Rectal smooth muscle tissue (tissue), 1 donor: ENCODE data around the gene CCDC86.
"Not testable (repeated sequence)": the region's sequence is repeated elsewhere in the genome, so short reads cannot be mapped to it uniquely, and the experiment has no call there.

Source experiments
- H3K27ac ChIP-seq: one replicate; pipeline ENCODE4 v1.7.0; 2013; ENCODE audit warnings: low read depth, low read length, inconsistent platforms
- H3K27me3 ChIP-seq: one replicate; pipeline ENCODE4 v1.7.0; 2013; ENCODE audit warnings: low read length; ENCODE audit not compliant: control insufficient read depth, insufficient read depth
- H3K36me3 ChIP-seq: one replicate; pipeline ENCODE4 v1.7.0; 2013; ENCODE audit warnings: low read length; ENCODE audit not compliant: control insufficient read depth, insufficient read depth
- H3K4me1 ChIP-seq: one replicate; pipeline ENCODE4 v1.7.0; 2013; ENCODE audit warnings: low read length; ENCODE audit not compliant: control insufficient read depth, insufficient read depth
- H3K4me3 ChIP-seq: one replicate; pipeline ENCODE4 v1.7.0; 2013; ENCODE audit warnings: low read length
- H3K9ac ChIP-seq: one replicate; pipeline ENCODE4 v1.7.0; 2013; ENCODE audit warnings: low read length

Gene CCDC86

DNA sequence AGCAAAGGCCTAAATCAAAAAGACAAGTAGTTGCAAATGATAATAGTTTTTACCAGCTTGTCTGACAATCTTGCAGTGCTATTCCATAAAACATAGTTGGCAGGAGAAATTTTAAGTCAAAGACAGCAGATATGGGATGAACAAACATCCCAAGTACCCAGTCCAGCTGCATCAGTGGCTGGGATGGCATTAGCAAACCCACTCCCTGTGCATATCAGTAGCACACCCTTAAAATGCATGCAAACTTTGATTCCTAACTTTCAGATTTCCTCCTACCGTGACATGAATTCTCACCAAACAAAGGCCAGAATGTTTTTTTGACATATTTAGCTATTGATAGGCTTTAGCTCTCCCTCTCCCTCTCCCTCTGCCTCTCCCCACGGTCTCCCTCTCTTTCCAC, 27.8 kb upstream of the CCDC86 start:
- H3K4me1 ChIP-seq: no peaks in the 10 kb centered on the region
- no peaks in the 10 kb centered on the region for H3K36me3 ChIP-seq
- no peak overlapping the region for H3K9ac ChIP-seq
- H3K4me3 ChIP-seq: no peak overlapping the region
- no peaks in the 10 kb centered on the region for H3K27me3 ChIP-seq
- H3K27ac ChIP-seq: no peak overlapping the region

DNA sequence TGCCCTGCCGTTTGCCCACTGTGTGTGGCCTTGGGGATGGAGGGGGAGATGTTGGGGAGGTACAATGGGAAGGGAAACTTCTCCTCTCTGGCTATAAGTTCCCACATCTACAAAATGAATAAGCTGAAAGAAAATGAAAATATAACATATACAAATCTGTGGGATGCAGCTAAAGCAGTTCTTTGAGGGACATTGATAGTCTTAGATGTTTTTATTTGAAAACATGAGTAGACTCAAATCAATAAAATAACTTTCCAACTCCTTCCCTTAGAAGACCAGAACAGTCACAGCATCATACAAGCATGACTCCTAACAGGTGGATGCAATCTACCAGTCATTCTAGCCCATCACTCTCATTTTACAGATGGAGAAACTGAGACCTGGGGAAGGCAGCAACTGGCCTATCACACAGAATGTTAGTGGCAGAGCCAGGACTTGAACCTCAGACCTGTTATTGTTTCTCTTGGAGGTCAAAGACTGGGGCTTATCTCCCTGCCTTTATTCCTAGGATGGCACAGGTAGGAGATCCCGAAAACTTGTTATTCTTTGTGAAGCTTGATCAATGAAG, 25.2 kb upstream of the CCDC86 start:
- Histone ChIP-seq H3K4me3 (no peak overlapping the region), H3K4me1 (no peaks in the 10 kb centered on the region), H3K27me3 (no peaks in the 10 kb centered on the region), H3K27ac (no peak overlapping the region), H3K9ac (no peak overlapping the region), H3K36me3 (no peaks in the 10 kb centered on the region)

DNA sequence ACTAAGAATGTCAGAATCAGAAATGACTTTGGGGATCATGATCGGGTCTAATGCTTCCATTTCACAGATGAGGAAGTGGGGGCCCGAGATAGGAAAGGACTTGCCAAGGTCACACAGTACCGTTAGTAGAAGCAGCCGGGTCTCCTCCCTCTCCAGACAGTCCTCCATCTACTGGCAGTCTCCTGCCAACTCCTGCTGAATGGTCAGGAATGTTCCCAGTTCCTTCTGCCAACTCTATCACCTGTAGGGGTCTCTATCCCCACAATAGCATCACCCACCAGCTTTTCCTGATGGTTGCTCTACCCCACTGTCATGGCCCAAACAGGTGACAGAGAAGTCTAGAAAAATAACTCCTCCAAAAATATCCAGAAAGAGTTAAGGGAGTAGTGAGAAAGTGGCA, 23.9 kb upstream of the CCDC86 start:
- Histone ChIP-seq H3K4me1 (no peaks in the 10 kb centered on the region), H3K36me3 (no peaks in the 10 kb centered on the region), H3K4me3 (no peak overlapping the region), H3K27ac (no peak overlapping the region), H3K9ac (no peak overlapping the region), H3K27me3 (no peaks in the 10 kb centered on the region)

DNA sequence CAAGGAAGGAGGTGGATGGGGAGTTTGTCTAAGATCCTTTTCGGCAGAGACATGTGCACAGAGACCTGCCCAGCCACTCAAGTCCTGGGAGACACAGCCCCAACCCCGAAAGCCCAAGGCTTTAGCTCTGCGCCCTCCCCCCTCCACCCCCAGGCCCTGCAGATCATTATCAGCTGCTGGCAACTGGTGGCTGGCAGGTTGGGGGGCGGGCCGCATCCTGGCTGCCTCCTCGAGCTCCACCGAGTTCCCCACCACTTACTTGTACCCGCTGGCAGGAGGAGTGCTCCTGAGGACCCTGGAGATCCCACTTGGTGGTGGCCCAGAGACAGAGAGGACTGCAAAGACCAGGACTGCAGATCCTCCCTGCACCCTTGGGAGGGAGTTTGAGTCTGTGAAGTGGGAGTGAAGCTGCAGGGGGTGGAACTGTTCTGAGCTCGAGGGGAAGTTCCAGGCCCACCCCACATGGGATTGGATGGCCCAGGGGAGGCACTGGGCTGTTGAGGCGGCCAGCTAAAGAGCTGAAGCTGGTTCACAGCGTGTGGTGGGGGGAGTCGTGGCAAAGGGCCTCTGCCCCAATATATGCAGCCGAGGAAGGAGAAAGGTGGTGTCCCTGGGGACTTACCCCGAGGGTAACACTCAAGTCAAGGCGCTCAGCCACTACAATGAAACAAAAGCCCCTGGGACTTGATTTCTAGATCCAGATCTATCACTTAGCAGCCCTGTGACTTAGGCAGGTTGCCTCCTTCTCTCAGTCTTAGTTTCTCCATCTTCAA, 19.9 kb upstream of the CCDC86 start:
- H3K36me3 ChIP-seq: no peaks in the 10 kb centered on the region
- no peak overlapping the region for H3K4me3 ChIP-seq
- H3K27ac ChIP-seq: no peak overlapping the region
- no peaks in the 10 kb centered on the region for H3K4me1 ChIP-seq
- no peaks in the 10 kb centered on the region for H3K27me3 ChIP-seq
- no peak overlapping the region for H3K9ac ChIP-seq

DNA sequence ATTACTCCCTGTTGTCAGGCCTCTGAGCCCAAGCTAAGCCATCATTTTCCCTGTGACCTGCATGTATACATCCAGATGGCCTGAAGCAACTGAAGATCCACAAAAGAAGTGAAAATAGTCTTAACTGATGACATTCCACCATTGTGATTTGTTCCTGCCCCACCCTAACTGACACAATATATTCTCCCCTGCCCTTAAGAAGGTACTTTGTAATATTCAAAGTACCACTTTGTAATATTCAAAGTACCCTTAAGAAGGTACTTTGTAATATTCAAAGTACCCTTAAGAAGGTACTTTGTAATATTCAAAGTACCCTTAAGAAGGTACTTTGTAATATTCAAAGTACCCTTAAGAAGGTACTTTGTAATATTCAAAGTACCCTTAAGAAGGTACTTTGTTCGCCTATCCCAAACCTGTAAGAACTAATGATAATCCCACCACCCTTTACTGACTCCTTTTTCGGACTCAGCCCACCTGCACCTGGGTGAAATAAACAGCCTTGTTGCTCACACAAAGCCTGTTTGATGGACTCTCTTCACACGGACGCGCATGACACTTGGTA, 18.1 kb upstream of the CCDC86 start:
- not testable (repeated sequence) for H3K36me3 ChIP-seq, H3K4me3 ChIP-seq, H3K27ac ChIP-seq, H3K4me1 ChIP-seq, H3K9ac ChIP-seq, H3K27me3 ChIP-seq

DNA sequence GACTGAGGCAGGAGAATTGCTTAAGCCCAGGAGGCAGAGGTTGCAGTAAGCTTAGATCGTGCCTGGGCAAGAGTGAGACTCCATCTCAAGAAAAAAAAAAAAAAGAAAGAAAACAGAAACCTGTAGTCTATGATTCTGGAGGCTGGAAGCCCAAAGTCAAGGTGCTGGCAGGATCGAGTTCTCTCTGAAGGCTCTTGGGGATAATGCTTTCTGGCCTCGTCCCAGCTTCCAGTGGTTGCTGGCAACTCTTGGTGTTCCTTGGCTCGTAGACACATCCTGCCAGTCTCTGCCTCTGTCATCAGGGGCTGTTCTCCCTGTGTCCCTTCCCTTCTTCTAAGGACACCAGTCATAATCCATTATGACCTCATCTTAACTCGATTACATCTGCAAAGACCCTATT, 16.8 kb upstream of the CCDC86 start:
- Histone ChIP-seq H3K4me1 (no peaks in the 10 kb centered on the region), H3K4me3 (no peak overlapping the region), H3K27me3 (no peaks in the 10 kb centered on the region), H3K36me3 (no peaks in the 10 kb centered on the region), H3K27ac (no peak overlapping the region), H3K9ac (no peak overlapping the region)

DNA sequence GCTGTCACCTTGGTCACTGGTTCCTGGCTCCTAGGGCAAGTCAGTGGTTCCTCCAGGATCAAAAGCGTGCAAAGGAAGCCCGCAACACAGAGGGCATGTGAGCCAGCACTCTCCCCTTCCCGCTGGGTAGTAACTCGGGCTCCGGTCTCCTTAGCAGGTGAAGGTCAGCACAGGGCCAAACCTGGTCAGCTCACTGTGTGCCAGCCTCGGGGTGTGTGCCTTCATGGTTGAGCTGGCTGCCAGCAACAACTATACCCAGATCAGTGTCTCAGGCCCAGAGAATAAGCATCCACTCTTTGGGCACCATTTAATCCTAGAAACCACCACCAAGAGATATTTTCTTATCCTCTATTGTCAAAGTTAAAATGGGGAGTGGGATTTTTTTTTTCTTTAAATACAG, 16.1 kb upstream of the CCDC86 start:
- no peaks in the 10 kb centered on the region for H3K4me1 ChIP-seq
- no peaks in the 10 kb centered on the region for H3K27me3 ChIP-seq
- H3K36me3 ChIP-seq: no peaks in the 10 kb centered on the region
- no peak overlapping the region for H3K9ac ChIP-seq
- no peak overlapping the region for H3K4me3 ChIP-seq
- H3K27ac ChIP-seq: no peak overlapping the region

DNA sequence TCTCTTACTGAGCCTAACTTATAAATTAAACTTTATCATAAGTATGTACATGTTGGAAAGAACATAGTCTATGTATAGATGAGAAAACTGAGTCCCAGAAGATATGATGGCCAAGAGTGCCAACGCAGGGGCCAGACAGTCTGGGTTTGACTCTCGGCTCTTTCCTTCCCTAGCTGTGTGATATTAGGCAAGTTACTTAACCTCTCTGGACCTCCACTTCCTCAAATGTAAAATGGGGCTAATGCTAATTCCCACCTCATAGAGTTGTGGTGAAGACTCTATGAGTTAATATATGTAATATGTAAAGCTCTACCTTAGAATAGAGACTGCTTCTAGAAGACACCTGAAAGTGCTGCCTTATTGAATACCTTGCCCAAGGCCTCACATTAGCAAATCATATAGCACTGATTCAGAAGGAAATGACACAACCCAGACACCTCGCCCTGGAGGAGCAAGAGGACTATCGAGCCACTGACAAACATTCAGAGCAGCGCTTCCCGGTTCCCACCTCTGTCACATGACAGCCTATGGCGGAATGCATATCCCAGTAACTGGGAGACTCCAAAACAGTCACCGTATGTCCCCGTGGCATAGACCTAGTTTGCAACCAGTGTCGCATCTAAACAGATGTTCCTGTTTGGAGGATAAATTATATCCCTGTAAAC, 11.3 kb upstream of the CCDC86 start:
- H3K27ac ChIP-seq: no peak overlapping the region
- no peaks in the 10 kb centered on the region for H3K4me1 ChIP-seq
- no peaks in the 10 kb centered on the region for H3K27me3 ChIP-seq
- H3K9ac ChIP-seq: no peak overlapping the region
- H3K4me3 ChIP-seq: no peak overlapping the region
- H3K36me3 ChIP-seq: no peaks in the 10 kb centered on the region

DNA sequence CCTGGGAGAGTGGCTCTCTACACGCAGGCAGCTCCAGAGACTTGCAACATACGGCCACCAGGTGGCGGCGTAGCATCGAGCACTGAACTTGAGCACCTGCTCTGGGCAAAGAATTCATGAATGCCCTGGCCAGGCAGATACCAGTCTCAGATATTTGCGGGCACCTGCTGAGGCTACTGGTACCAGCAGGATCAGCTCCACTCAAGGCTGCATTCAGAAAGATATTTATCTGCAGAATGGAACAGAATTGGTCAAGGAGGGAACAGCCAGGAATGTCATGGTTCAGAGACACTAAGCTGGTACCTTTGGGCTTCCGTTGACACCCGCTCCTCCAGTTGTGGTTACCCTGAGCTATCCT, 10.8 kb upstream of the CCDC86 start:
- Histone ChIP-seq H3K9ac (no peak overlapping the region), H3K27ac (no peak overlapping the region), H3K4me1 (no peaks in the 10 kb centered on the region), H3K36me3 (no peaks in the 10 kb centered on the region), H3K27me3 (no peaks in the 10 kb centered on the region), H3K4me3 (no peak overlapping the region)

DNA sequence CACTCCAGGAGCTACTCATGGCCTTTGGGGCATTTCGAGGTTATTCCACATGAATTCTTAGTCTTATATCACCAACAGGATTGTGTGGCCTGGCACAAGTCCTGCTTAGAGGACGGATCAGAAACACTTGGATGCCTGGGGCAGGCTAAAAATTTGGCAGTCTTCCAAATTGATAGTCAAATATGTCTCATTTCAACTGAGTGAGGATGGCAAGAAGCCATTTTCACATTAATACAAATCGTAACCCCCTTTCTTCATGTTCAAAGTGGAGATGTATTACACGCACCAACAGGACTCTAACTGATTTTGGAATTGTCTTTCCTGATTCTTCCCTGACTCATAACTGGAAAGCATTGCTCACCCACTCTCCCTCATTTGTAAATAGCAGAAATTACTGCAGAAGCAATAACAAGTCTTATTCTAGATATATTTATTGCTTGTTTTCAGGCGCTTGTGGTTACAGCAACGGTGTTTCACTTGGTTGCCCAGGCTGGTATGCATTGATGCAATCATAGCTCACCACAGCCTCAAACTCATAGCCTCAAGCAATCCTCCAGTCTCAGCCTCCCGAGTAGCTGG, 10.3 kb upstream of the CCDC86 start:
- no peaks in the 10 kb centered on the region for H3K36me3 ChIP-seq
- H3K4me1 ChIP-seq: no peaks in the 10 kb centered on the region
- H3K9ac ChIP-seq: no peak overlapping the region
- H3K27ac ChIP-seq: no peak overlapping the region
- H3K27me3 ChIP-seq: no peaks in the 10 kb centered on the region
- H3K4me3 ChIP-seq: no peak overlapping the region

DNA sequence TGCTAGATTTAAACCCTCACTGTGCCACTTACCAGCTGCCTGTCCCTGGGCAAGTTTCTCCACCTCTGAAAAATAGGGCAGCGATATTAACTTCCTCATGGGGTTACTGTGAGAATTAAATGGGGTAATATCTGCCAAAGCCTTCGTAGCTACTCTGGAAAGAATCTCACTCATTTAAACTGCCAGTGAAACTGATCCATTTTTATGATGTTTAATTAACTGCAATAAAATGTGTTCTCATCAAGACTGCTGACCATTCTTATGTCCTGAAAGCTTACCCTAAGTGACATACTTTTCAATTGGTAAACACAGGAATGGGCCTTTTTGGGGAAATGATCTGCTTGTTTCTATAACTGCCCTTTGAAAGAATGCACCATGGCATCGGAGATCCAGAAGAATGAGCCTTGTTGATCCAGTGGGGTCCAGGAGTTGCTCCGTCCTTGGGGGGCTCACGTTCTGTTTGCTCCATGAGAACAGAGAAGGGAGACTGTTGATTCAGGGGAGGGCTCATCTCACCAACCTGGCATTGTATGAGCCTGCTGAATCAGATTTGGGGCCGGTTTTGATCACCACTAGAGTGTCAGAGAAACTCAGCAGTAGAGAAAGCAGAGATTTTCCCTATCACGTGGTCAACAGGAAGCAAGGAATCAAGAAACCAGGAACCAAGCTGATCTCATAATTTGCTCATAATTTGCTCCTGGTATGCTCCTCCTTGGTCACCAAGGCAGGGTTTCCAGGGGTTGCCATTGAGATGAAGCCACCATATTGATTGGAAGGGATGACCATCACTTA, 7.0 kb upstream of the CCDC86 start:
- Histone ChIP-seq H3K27ac (no peak overlapping the region), H3K36me3 (no peaks in the 10 kb centered on the region), H3K9ac (no peak overlapping the region), H3K27me3 (no peaks in the 10 kb centered on the region), H3K4me3 (no peak overlapping the region), H3K4me1 (no peaks in the 10 kb centered on the region)

DNA sequence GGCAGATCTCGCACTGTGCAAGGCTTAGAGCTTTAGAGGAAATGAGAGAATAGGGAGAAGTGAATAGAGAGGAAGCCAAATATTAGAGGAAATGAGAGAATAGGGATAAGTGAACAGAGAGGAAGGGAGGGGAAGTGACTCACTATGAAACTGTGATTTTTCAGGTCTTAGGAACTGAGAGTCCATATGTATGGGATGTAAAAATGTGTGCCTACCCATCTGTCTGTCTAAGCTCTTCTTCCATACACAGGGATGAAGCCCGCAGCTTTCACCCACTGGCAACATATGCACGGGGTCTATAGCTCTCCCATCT, 6.4 kb upstream of the CCDC86 start:
- H3K27ac ChIP-seq: no peak overlapping the region
- H3K36me3 ChIP-seq: no peaks in the 10 kb centered on the region
- H3K27me3 ChIP-seq: no peaks in the 10 kb centered on the region
- no peaks in the 10 kb centered on the region for H3K4me1 ChIP-seq
- no peak overlapping the region for H3K4me3 ChIP-seq
- no peak overlapping the region for H3K9ac ChIP-seq
